HepG2 (cell line): ENCODE measurements around the gene SULT2B1. TPM values are rescaled to one million over a fixed set of nuclear protein-coding genes. Genes with fewer than 3 reads are reported as not detected.

Source experiments
- ATAC-seq: fragments of 200-7000 bp; cut with Tn5 transposase; 3 replicates; pipeline ENCODE4 v1.9.1; 2020; ENCODE audit warnings: mild to moderate bottlenecking, moderate library complexity
- BruUV-seq: library from RNA; stranded (reverse); fragments of 400-500 nt; replicated peaks from 2 replicates; lab custom pipeline; 2021; lab: Mats Ljungman, UMichigan
- CTCF ChIA-PET: fragments of 300-600 bp; formaldehyde crosslinking; extraction: SDS; loops from one replicate; lab custom pipeline; 2021; ENCODE audit warnings: low total read pairs, inconsistent platforms, low intra/inter-chr PET ratio; lab: Yijun Ruan, JAX
- POLR2A ChIA-PET: fragments of 350-600 bp; sonication (Branson Sonifier 250); formaldehyde crosslinking; loops from one replicate; lab custom pipeline; 2020; ENCODE audit warnings: antibody characterized with exemption, inconsistent platforms; lab: Yijun Ruan, JAX
- DNase-seq: peaks from one replicate; pipeline ENCODE4 v3.0.0-alpha.2; 2015; ENCODE audit warnings: low spot score
- FAIRE-seq: peaks from 3 replicates; lab custom pipeline; 2011; peaks lifted over from hg19 to GRCh38; lab: Jason Lieb, UNC
- H2AFZ ChIP-seq: one replicate; pipeline ENCODE4 v1.6.1; 2011; ENCODE audit warnings: low read length, inconsistent platforms
- H3K27ac ChIP-seq: fragments of 300-600 bp; 3 replicates; pipeline ENCODE4 v1.8.0; 2011; ENCODE audit warnings: mixed run types, mild to moderate bottlenecking, mixed read lengths, low read length, inconsistent platforms; ENCODE audit not compliant: insufficient read depth; ENCODE audit errors: extremely low read length
- H3K27me3 ChIP-seq, 2 experiments: fragments of 200-600 bp in 1 of 2; 2 replicates in 1 of 2; 3 replicates in 1 of 2; pipeline versions ENCODE4 v1.6.0 to v1.8.0; 2011; ENCODE audit warnings: low read length in 2 of 2, mild to moderate bottlenecking in 2 of 2, moderate library complexity in 2 of 2, inconsistent platforms in 1 of 2; ENCODE audit not compliant: insufficient read depth in 2 of 2, control insufficient read depth in 1 of 2
- H3K36me3 ChIP-seq, 2 experiments: fragments of 200-600 bp in 1 of 2; replicated peaks in 1 of 2; 2 replicates in 1 of 2; 3 replicates in 1 of 2; pipeline versions ENCODE4 v1.5.1 to v1.8.0; 2011; ENCODE audit warnings: low read length in 2 of 2, inconsistent platforms in 1 of 2; ENCODE audit not compliant: insufficient read depth in 2 of 2, control insufficient read depth in 1 of 2
- H3K4me1 ChIP-seq: 2 replicates; pipeline ENCODE4 v1.5.1; 2012; ENCODE audit warnings: low read length, inconsistent platforms; ENCODE audit not compliant: insufficient read depth
- H3K4me2 ChIP-seq: 2 replicates; pipeline ENCODE4 v1.6.0; 2011; ENCODE audit warnings: low read depth, low read length, inconsistent platforms
- H3K4me3 ChIP-seq, 3 experiments: fragments of 200-600 bp in 1 of 3; sonication (generic), shearing (Covaris generic) in 1 of 3; replicated peaks in 1 of 3; 2 replicates each; pipeline ENCODE4 v1.5.1; 2011 to 2016; ENCODE audit warnings: low read length in 3 of 3, inconsistent platforms in 2 of 3, low read depth in 2 of 3, mild to moderate bottlenecking in 2 of 3, control low read depth in 1 of 3, mixed read lengths in 1 of 3; ENCODE audit not compliant: insufficient read depth in 1 of 3
- H3K79me2 ChIP-seq: one replicate; pipeline ENCODE4 v1.6.1; 2011; ENCODE audit warnings: low read length, inconsistent platforms; ENCODE audit not compliant: insufficient read depth
- H3K9ac ChIP-seq: 2 replicates; pipeline ENCODE4 v1.6.0; 2011; ENCODE audit warnings: mild to moderate bottlenecking, low read depth, low read length, inconsistent platforms; ENCODE audit not compliant: insufficient read depth
- H3K9me3 ChIP-seq: 2 replicates; pipeline ENCODE4 v1.5.1; 2012; ENCODE audit warnings: mild to moderate bottlenecking, low read length
- H4K20me1 ChIP-seq: 2 replicates; pipeline ENCODE4 v1.6.0; 2011; ENCODE audit warnings: inconsistent platforms, mild to moderate bottlenecking, low read length, moderate library complexity; ENCODE audit not compliant: insufficient read depth
- FOXA3 ChIP-seq: IDR thresholded peaks from 2 replicates; pipeline ENCODE4 v1.6.1; 2016; ENCODE audit warnings: missing genetic modification reagents, missing compliant biosample characterization
- KAT8 ChIP-seq: IDR thresholded peaks from 2 replicates; pipeline ENCODE4 v1.6.1; 2016; ENCODE audit warnings: missing genetic modification reagents, missing compliant biosample characterization
- KMT2B ChIP-seq: IDR thresholded peaks from 2 replicates; pipeline ENCODE4 v1.6.1; 2016; ENCODE audit warnings: missing genetic modification reagents, missing compliant biosample characterization
- NR2F6 ChIP-seq, 2 experiments: IDR thresholded peaks; 2 replicates each; pipeline ENCODE4 v1.6.1; 2016; ENCODE audit warnings: antibody characterized with exemption in 1 of 2, mild to moderate bottlenecking in 1 of 2
- ZFAT ChIP-seq: sonication (generic); formaldehyde crosslinking; conservative IDR thresholded peaks from 2 replicates; pipeline ENCODE4 v1.8.1; 2023; ENCODE audit warnings: missing genetic modification reagents, inconsistent platforms
- ZMYM3 ChIP-seq: sonication (generic); formaldehyde crosslinking; IDR thresholded peaks from 2 replicates; pipeline ENCODE4 v1.5.1; 2020; ENCODE audit warnings: mild to moderate bottlenecking, missing genetic modification reagents
- ZNF121 ChIP-seq: sonication (generic); formaldehyde crosslinking; IDR thresholded peaks from 2 replicates; pipeline ENCODE4 v1.5.0; 2020; ENCODE audit warnings: mild to moderate bottlenecking, missing genetic modification reagents
- ZNF362 ChIP-seq: sonication (generic); formaldehyde crosslinking; IDR thresholded peaks from 2 replicates; pipeline ENCODE4 v1.4.0; 2020; ENCODE audit warnings: missing genetic modification reagents, mild to moderate bottlenecking, borderline replicate concordance
- ZNF770 ChIP-seq: sonication (generic); formaldehyde crosslinking; IDR thresholded peaks from 2 replicates; pipeline ENCODE4 v1.5.0; 2020; ENCODE audit warnings: mild to moderate bottlenecking, missing genetic modification reagents
- WGBS: methylation state at CpG from one replicate; pipeline ENCODE4 v1.1.6; 2017; ENCODE audit warnings: low lambda C conversion rate; 5-methylcytosine and 5-hydroxymethylcytosine counted together
- in situ Hi-C: cut with HindIII; loops from 2 replicates; pipeline ENCODE4 v1.10.0; 2017; ENCODE audit warnings: low pct_unique_long_range_greater_than_20kb; ENCODE audit not compliant: extremely low pct_ligation_motif_present
- intact Hi-C: fragments of 100-400 bp; cut with micrococcal nuclease; formaldehyde crosslinking; loops from one replicate; pipeline ENCODE4 v1.10.0; 2022; ENCODE audit not compliant: unreplicated experiment
- polyA plus RNA-seq, 8 experiments: library from polyadenylated mRNA; depleted of rRNA in 3 of 8; stranded (reverse) in 7 of 8; unstranded in 1 of 8; fragments of >200 nt; fragmentation: Illumina TruSeq in 4 of 8; extraction: Trizol in 4 of 8; gene quantifications; 2 replicates each; pipeline versions ENCODE4 v1.2.1 to v1.2.3, GENCODE V29; 2011 to 2016; ENCODE audit warnings: low read depth in 4 of 8, missing spikeins in 1 of 8, mixed read lengths in 1 of 8; ENCODE audit not compliant: insufficient read depth in 1 of 8
- total RNA-seq, 5 experiments: library from RNA; depleted of rRNA; stranded (reverse); fragments of >200 nt; fragmentation: Illumina TruSeq; extraction: Trizol; gene quantifications; 2 replicates each; pipeline ENCODE4 v1.2.3, GENCODE V29; 2016; ENCODE audit warnings: low read depth in 1 of 5

Gene SULT2B1
- total and polyA plus RNA-seq, 2 of the 13 experiments (the other 11 are each of a cell fraction or from before 2014, with no cell fraction given), result 0.13 TPM; not detected in 1

- TF ChIP-seq ZNF770 (CRISPR knock-in tag), result peak; percentile 3; the same call in 1 of the 2 replicates
- TF ChIP-seq FOXA3 (CRISPR knock-in tag), result 0 out of 2 replicates have a peak, but pooled peaks have one; percentile 15
- TF ChIP-seq KAT8, result no peak
- peak; percentile 53 for TF ChIP-seq NR2F6 (IDR thresholded peaks at IDR 0.05)
- TF ChIP-seq NR2F6 (CRISPR knock-in tag; IDR thresholded peaks at IDR 0.05), result no peak
- TF ChIP-seq KMT2B (CRISPR knock-in tag), result no peak
Measured at GRCh38 chr19:48556163-48556562, 4.2 kb downstream of the SULT2B1 start (continued).

- no peak for FAIRE-seq
- BruUV-seq, result no TSS peak
- Histone ChIP-seq H3K36me3 (no peaks in the 10 kb centered on the region), H3K9ac (no peak overlapping the region), H3K27ac (peak overlapping the region; percentile 35), H3K4me3 (no peak overlapping the region), H3K4me1 (peaks cover 74% of the 10 kb centered on the region), H3K79me2 (no peaks in the 10 kb centered on the region), H3K4me2 (peak overlapping the region; percentile 59; the same call in 1 of the 2 replicates), H4K20me1 (no peaks in the 10 kb centered on the region), H3K27me3 (peaks cover 0 to 4% of the 10 kb centered on the region in 2 experiments; a peak in 2 of 5 replicates), H3K9me3 (no peaks in the 10 kb centered on the region), H2AFZ (no peak overlapping the region)
- intact Hi-C loops, result no loop called here
- TF ChIP-seq ZMYM3 (peak; percentile 20; the same call in 1 of the 2 replicates), ZFAT (no peak), ZNF121 (peak; percentile 97), ZNF362 (peak; percentile 41; the same call in 1 of the 2 replicates)
- DNase-seq, result no peak
- in situ Hi-C loops, result no loop called here
- 76% methylated on average over 5 of the region's 5 CpGs for WGBS
- ChIA-PET POLR2A (interaction anchor here (1.0 to 1.2 kb wide), 2 partner anchors 11 to 17 kb away, joined by 3 to 7 read pairs; no protein-coding TSS in a partner anchor), CTCF (no interaction called here)
- ATAC-seq, result no peak
Measured at GRCh38 chr19:48556825-48557224, 4.9 kb downstream of the SULT2B1 start.
